Mammary epithelial cell (primary cell): ENCODE measurements around the gene SEC22A.

Source experiments
- EZH2 ChIP-seq: IDR thresholded peaks from 2 replicates; pipeline ENCODE4 v1.6.1; 2012; ENCODE audit warnings: low read length, inconsistent platforms, borderline replicate concordance
- TF ChIP-seq, protein P1 (sequence below), 2 donors: IDR thresholded peaks in 1 of 2; conservative IDR thresholded peaks in 1 of 2; 2 replicates each; pipeline ENCODE4 v1.5.1; 2011 to 2012; ENCODE audit warnings: inconsistent platforms in 2 of 2, low read length in 2 of 2, mild to moderate bottlenecking in 2 of 2, control low read depth in 1 of 2, low read depth in 1 of 2; ENCODE audit not compliant: insufficient read depth in 1 of 2; ENCODE audit errors: extremely low read depth in 1 of 2

DNA sequence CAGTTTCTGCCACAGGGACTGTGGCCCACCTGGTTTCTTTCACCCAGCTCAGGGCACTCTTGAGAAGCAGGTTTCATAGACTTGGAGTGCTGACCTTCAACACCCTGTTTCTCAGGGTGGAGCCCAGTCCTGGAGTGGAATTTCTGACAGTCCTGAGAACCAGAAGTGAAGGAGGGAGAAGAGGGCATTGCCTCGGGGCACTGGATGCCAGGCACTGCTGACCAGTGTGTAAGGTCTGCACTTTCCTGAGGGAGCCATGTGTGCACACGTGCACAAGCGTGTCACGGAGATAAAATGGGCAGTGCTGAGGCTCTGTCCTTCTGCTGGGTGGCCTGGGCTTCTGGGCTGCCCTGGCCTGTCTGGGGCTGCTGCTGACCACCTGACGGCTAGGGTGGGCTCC lies 118.5 kb downstream of the SEC22A start:
- no peak for TF ChIP-seq EZH2
- TF ChIP-seq, protein P1, sequence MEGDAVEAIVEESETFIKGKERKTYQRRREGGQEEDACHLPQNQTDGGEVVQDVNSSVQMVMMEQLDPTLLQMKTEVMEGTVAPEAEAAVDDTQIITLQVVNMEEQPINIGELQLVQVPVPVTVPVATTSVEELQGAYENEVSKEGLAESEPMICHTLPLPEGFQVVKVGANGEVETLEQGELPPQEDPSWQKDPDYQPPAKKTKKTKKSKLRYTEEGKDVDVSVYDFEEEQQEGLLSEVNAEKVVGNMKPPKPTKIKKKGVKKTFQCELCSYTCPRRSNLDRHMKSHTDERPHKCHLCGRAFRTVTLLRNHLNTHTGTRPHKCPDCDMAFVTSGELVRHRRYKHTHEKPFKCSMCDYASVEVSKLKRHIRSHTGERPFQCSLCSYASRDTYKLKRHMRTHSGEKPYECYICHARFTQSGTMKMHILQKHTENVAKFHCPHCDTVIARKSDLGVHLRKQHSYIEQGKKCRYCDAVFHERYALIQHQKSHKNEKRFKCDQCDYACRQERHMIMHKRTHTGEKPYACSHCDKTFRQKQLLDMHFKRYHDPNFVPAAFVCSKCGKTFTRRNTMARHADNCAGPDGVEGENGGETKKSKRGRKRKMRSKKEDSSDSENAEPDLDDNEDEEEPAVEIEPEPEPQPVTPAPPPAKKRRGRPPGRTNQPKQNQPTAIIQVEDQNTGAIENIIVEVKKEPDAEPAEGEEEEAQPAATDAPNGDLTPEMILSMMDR (conservative IDR thresholded peaks at IDR 0.05 in 1 of 2, IDR thresholded peaks at IDR 0.05 in 1 of 2; ENCODE audit: extremely low read depth in 1 of 2, insufficient read depth in 1 of 2, low read depth in 1 of 2, low read length in 2 of 2), result no peak
